ENCODE data around the gene PARL. TPM values are rescaled to one million over a fixed set of nuclear protein-coding genes. Genes with fewer than 3 reads are reported as not detected.

Gene PARL
- total and polyA plus RNA-seq, 2 of the 13 experiments (the other 11 are each of a cell fraction or from before 2014, with no cell fraction given) = 46.3 to 58.6 TPM

GRCh38 chr3:183884427-183885296 is at the start of gene PARL (continued):
- TF ChIP-seq ZBTB10 (CRISPR knock-in tag; IDR thresholded peaks at IDR 0.05; ENCODE audit: borderline replicate concordance) (no peak), RFXAP (CRISPR knock-in tag; IDR thresholded peaks at IDR 0.05; ENCODE audit: borderline replicate concordance) (peak; percentile 71; the same call in 1 of the 2 replicates), MTA3 (CRISPR knock-in tag; IDR thresholded peaks at IDR 0.05) (no peak), ZXDC (CRISPR knock-in tag; IDR thresholded peaks at IDR 0.05) (peak; percentile 84; the same call in 1 of the 2 replicates), ZNF432 (CRISPR knock-in tag; IDR thresholded peaks at IDR 0.05; ENCODE audit: borderline replicate concordance) (no peak), SETDB1 (CRISPR knock-in tag; IDR thresholded peaks at IDR 0.05; ENCODE audit: borderline replicate concordance) (no peak), AKAP8 (CRISPR knock-in tag; IDR thresholded peaks at IDR 0.05) (no peak), SP2 (CRISPR knock-in tag; IDR thresholded peaks at IDR 0.05) (peak; percentile 53; the same call in 1 of the 2 replicates), CERS6 (CRISPR knock-in tag; IDR thresholded peaks at IDR 0.05) (no peak), FOSL1 (CRISPR knock-in tag; IDR thresholded peaks at IDR 0.05; ENCODE audit: borderline replicate concordance) (no peak), ZNF546 (CRISPR knock-in tag; conservative IDR thresholded peaks at IDR 0.05) (no peak; the same call in 1 of the 2 replicates), ZNF282 (IDR thresholded peaks at IDR 0.05; ENCODE audit: partially characterized antibody) (no peak), ZNF225 (CRISPR knock-in tag; IDR thresholded peaks at IDR 0.05) (no peak; the same call in 1 of the 2 replicates), NFATC3 (CRISPR knock-in tag; IDR thresholded peaks at IDR 0.05) (peak; percentile 76; the same call in 1 of the 2 replicates), ZNF329 (CRISPR knock-in tag; IDR thresholded peaks at IDR 0.05; ENCODE audit: low read depth) (peak; percentile 77; the same call in 1 of the 2 replicates), ZMYM3 (CRISPR knock-in tag; IDR thresholded peaks at IDR 0.05) (peak; percentile 70), ZNF652 (CRISPR knock-in tag; IDR thresholded peaks at IDR 0.05; ENCODE audit: borderline replicate concordance, low read depth) (no peak), SIX4 (CRISPR knock-in tag; IDR thresholded peaks at IDR 0.05) (peak; percentile 77), PRPF4 (IDR thresholded peaks at IDR 0.05; ENCODE audit: low read depth, low read length, poor library complexity, severe bottlenecking) (no peak), CEBPB (IDR thresholded peaks at IDR 0.05; ENCODE audit: borderline replicate concordance, low read depth, low read length) (no peak), SIX1 (CRISPR knock-in tag; IDR thresholded peaks at IDR 0.05; ENCODE audit: borderline replicate concordance) (no peak), ZBTB1 (CRISPR knock-in tag; IDR thresholded peaks at IDR 0.05; ENCODE audit: borderline replicate concordance) (no peak), ZNF296 (CRISPR knock-in tag; conservative IDR thresholded peaks at IDR 0.05) (0 out of 2 replicates have a peak, but pooled peaks have one; percentile 49), ZFP62 (CRISPR knock-in tag; IDR thresholded peaks at IDR 0.05) (no peak)

Data from HepG2 (cell line).